Neuron (in vitro differentiated cells): ENCODE data around the gene TUBGCP6.

ENCODE experiments used
- H2AFZ ChIP-seq: one replicate; pipeline ENCODE4 v1.6.1; 2013; ENCODE audit warnings: low read depth, mild to moderate bottlenecking, inconsistent platforms, low read length, moderate library complexity
- H3K27me3 ChIP-seq: one replicate; pipeline ENCODE4 v1.6.1; 2013; ENCODE audit warnings: low read length; ENCODE audit not compliant: insufficient read depth
- H3K36me3 ChIP-seq: one replicate; pipeline ENCODE4 v1.6.1; 2013; ENCODE audit warnings: low read length; ENCODE audit not compliant: insufficient read depth
- H3K4me1 ChIP-seq: one replicate; pipeline ENCODE4 v1.6.1; 2013; ENCODE audit warnings: low read length; ENCODE audit not compliant: insufficient read depth
- H3K4me3 ChIP-seq: 2 replicates; pipeline ENCODE4 v1.5.1; 2013; ENCODE audit warnings: mild to moderate bottlenecking, low read length, moderate library complexity
- H3K9me3 ChIP-seq: one replicate; pipeline ENCODE4 v1.6.1; 2013; ENCODE audit warnings: low read length

The TUBGCP6 gene

GRCh38 chr22:50246242-50247175, 1.7 kb upstream of the TUBGCP6 start:
- H3K9me3 ChIP-seq = no peaks in the 10 kb centered on the region
- H3K27me3 ChIP-seq = no peaks in the 10 kb centered on the region
- H3K36me3 ChIP-seq = peaks cover 22% of the 10 kb centered on the region
- H2AFZ ChIP-seq = no peak overlapping the region
- H3K4me1 ChIP-seq = peaks cover 50% of the 10 kb centered on the region
- H3K4me3 ChIP-seq = peak overlapping the region; percentile 85

DNA sequence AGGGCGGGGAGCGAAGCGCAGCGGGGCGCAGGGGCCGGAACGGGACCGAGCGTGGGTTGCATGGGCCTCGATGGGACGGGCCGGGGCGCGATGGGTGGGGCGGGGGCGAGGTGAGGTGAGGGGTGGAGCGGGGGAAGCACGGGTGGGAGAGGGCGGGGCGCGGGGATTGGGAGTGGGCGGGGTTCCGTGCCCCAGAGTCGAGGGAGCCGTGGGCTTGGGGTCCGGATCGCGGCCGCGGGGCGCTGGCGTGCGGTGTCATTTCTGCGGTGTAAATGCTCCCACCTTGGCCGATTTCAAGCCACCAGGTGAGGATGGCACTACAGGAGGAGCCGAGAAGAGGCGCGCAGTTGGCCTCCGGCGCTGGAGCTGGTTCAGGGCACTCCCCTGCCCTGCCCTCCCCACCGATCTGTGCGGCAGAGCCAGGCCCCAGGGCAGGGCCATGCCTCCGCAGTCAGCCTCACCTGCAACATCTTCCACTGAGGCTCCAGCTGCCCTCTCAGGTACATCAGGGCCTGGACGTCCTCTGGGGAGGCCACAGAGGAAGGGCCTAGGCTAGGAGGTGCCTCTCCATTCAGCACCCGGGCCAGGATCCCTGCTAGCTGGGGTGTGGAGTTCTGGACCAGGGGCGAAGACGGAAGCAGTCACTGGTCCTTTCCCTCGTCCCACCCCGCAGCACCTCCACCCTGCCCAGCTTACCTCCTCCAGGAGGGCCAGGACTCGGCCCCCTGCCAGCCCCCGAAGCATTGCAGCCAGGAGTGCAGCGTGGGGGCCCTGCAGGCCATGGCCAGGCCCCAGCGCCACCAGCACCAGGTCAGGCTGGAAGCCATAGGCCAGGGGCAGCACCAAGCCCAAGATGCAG, 620 bp upstream of the TUBGCP6 start:
- Histone ChIP-seq H3K9me3 (no peaks in the 10 kb centered on the region), H3K36me3 (peaks cover 22% of the 10 kb centered on the region), H3K4me3 (peak overlapping the region; percentile 85), H3K27me3 (no peaks in the 10 kb centered on the region), H2AFZ (no peak overlapping the region), H3K4me1 (peaks cover 47% of the 10 kb centered on the region)

DNA sequence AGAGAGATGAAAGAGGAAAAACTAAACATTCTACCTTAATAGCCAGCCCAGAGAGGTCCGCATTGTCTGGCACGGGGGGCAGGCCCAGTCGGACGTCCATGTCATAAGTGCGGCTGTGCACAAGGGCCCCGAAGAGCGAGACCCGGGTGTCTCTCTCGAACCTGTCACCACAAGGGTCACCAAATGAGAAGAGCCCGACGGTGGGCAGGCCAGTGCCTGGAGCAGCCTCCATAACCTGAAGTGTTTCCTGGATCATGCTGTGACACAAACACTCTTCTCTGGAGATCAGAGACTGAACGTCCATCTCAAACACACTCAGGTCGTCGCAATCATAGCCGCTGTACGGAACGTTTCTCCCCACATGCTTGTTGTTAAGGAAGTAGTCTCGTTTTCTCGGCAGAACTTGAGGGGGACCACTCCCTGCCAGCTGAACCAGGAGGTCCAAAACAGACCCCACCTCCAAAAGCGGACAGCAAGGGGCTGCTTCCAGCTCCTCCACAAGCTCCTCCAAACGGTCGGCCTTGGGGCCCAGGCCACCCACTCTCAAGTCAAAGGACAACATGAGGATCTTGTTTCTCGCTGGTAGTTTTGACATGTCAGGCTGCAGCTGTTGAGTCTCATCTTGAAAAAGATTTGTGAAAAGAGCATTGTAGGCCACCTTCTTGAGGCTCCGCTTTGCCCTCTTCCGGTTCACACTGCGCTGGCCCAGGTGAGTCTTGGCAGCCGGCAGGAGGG, 971 bp downstream of the TUBGCP6 start:
- peaks cover 32% of the 10 kb centered on the region for H3K36me3 ChIP-seq
- H3K4me3 ChIP-seq = peak overlapping the region; percentile 85
- peaks cover 41% of the 10 kb centered on the region for H3K4me1 ChIP-seq
- H3K27me3 ChIP-seq = no peaks in the 10 kb centered on the region
- no peaks in the 10 kb centered on the region for H3K9me3 ChIP-seq
- H2AFZ ChIP-seq = no peak overlapping the region

DNA sequence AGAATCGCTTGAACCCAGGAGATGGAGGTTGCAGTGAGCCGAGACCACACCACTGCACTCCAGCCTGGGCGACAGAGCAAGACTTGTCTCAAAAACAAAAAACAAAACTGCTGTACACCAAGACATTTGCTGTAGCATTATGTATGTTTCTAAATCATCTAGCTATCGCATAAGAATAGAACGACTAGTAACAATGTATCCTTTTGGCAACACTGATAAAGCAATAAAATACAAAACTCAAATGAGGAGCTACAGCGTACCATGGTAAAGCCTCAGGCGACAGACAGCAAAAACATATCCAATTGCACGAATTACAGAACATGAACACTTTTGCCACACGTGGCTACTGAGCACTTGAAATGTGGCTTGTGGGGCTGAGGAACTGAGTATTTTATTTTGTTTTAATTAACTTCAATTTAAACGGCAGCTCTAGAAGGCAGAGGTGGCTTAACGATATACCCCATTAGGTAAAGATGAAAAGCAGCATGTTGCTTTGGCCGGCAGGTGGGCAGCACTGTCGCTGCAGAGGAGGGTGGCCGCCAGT, 2.3 kb downstream of the TUBGCP6 start:
- Histone ChIP-seq H2AFZ (no peak overlapping the region), H3K36me3 (peaks cover 26% of the 10 kb centered on the region), H3K4me3 (peak overlapping the region; percentile 32), H3K27me3 (no peaks in the 10 kb centered on the region), H3K4me1 (peaks cover 35% of the 10 kb centered on the region), H3K9me3 (no peaks in the 10 kb centered on the region)

- Histone ChIP-seq H3K4me3 (no peak overlapping the region), H3K27me3 (no peaks in the 10 kb centered on the region), H3K9me3 (no peaks in the 10 kb centered on the region), H3K4me1 (peaks cover 21% of the 10 kb centered on the region), H2AFZ (no peak overlapping the region), H3K36me3 (peaks cover 10% of the 10 kb centered on the region)
These were observed 6.1 kb downstream of the TUBGCP6 start for GRCh38 chr22:50238755-50239154.

GRCh38 chr22:50236731-50237409, 8.0 kb downstream of the TUBGCP6 start:
- H2AFZ ChIP-seq = no peak overlapping the region
- peaks cover 9% of the 10 kb centered on the region for H3K4me1 ChIP-seq
- no peaks in the 10 kb centered on the region for H3K27me3 ChIP-seq
- no peaks in the 10 kb centered on the region for H3K9me3 ChIP-seq
- no peak overlapping the region for H3K4me3 ChIP-seq
- peaks cover 10% of the 10 kb centered on the region for H3K36me3 ChIP-seq

GRCh38 chr22:50233223-50233622, 11.6 kb downstream of the TUBGCP6 start:
- no peak overlapping the region for H2AFZ ChIP-seq
- H3K36me3 ChIP-seq = peaks cover 10% of the 10 kb centered on the region
- H3K4me3 ChIP-seq = no peak overlapping the region
- no peaks in the 10 kb centered on the region for H3K9me3 ChIP-seq
- no peaks in the 10 kb centered on the region for H3K27me3 ChIP-seq
- H3K4me1 ChIP-seq = peaks cover 3% of the 10 kb centered on the region

DNA sequence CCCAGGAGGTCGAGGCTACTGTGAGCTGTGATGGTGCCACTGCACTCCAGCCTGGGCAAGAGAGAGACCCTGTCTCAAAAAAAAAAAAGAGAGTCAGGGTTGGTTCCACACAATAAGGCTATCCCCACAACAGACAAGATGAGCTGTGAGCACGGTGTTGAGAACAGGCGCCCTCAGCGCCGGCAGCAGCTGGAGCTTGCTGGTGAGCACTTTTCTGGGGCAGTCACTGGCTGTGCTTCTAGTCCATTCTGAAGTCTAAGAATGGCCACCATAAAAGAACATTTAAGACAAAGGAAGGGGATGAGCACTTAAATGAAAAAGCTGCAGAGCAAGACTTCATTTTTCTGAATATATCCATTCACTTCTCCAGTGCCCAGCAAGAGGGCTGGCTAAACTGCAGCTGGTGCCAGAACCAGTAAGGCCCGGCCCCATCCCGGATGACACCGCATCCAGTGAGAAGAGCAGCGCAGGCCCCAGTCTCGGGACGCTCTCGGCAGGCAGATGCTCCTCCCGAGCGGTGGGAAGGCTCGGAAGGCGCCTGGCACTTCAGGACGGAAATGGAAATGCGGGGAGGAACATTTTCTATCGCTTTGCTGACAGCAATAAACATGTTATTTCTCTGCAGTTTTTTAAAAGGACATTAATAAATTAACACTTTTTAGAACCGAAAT, 12.2 kb downstream of the TUBGCP6 start:
- H3K27me3 ChIP-seq = no peaks in the 10 kb centered on the region
- peaks cover 3% of the 10 kb centered on the region for H3K4me1 ChIP-seq
- H2AFZ ChIP-seq = no peak overlapping the region
- H3K9me3 ChIP-seq = no peaks in the 10 kb centered on the region
- H3K4me3 ChIP-seq = no peak overlapping the region
- peaks cover 14% of the 10 kb centered on the region for H3K36me3 ChIP-seq

GRCh38 chr22:50229370-50229769, 15.5 kb downstream of the TUBGCP6 start:
- Histone ChIP-seq H3K36me3 (peaks cover 34% of the 10 kb centered on the region), H3K9me3 (no peaks in the 10 kb centered on the region), H3K4me1 (no peaks in the 10 kb centered on the region), H2AFZ (no peak overlapping the region), H3K4me3 (no peak overlapping the region), H3K27me3 (no peaks in the 10 kb centered on the region)

- no peaks in the 10 kb centered on the region for H3K27me3 ChIP-seq
- no peaks in the 10 kb centered on the region for H3K4me1 ChIP-seq
- peaks cover 40% of the 10 kb centered on the region for H3K36me3 ChIP-seq
These were observed 16.5 kb downstream of the TUBGCP6 start for GRCh38 chr22:50228366-50228765.

GRCh38 chr22:50227579-50228215, 17.1 kb downstream of the TUBGCP6 start:
- H3K4me1 ChIP-seq = no peaks in the 10 kb centered on the region
- no peak overlapping the region for H3K4me3 ChIP-seq
- H3K9me3 ChIP-seq = no peaks in the 10 kb centered on the region
- no peaks in the 10 kb centered on the region for H3K27me3 ChIP-seq
- no peak overlapping the region for H2AFZ ChIP-seq
- H3K36me3 ChIP-seq = peaks cover 45% of the 10 kb centered on the region

More at GRCh38 chr22:50228366-50228765, 16.5 kb downstream of the TUBGCP6 start:
- Histone ChIP-seq H3K4me3 (no peak overlapping the region), H3K9me3 (no peaks in the 10 kb centered on the region), H2AFZ (no peak overlapping the region)
